Ishikawa (cell line): ENCODE results near the gene SYNPR.

Experiments used
- CEBPB ChIP-seq: IDR thresholded peaks from 2 replicates; pipeline ENCODE4 v1.6.1; 2012
- CREB1 ChIP-seq: IDR thresholded peaks from 2 replicates; pipeline ENCODE4 v1.6.1; 2012; ENCODE audit warnings: low read depth
- EGR1 ChIP-seq: IDR thresholded peaks from 2 replicates; pipeline ENCODE4 v1.6.1; 2012
- EP300 ChIP-seq: IDR thresholded peaks from 2 replicates; pipeline ENCODE4 v1.6.1; 2012; ENCODE audit warnings: borderline replicate concordance
- FOXM1 ChIP-seq: IDR thresholded peaks from 2 replicates; pipeline ENCODE4 v1.6.1; 2012; ENCODE audit warnings: low read depth, borderline replicate concordance
- NFIC ChIP-seq: IDR thresholded peaks from 2 replicates; pipeline ENCODE4 v1.6.1; 2012
- RAD21 ChIP-seq: IDR thresholded peaks from 2 replicates; pipeline ENCODE4 v1.6.1; 2012; ENCODE audit warnings: low read depth
- TAF1 ChIP-seq: IDR thresholded peaks from 2 replicates; pipeline ENCODE4 v1.6.1; 2012; ENCODE audit warnings: low read depth, mild to moderate bottlenecking
- TCF12 ChIP-seq: IDR thresholded peaks from 2 replicates; pipeline ENCODE4 v1.6.1; 2012; ENCODE audit warnings: low read depth
- TEAD4 ChIP-seq: IDR thresholded peaks from 2 replicates; pipeline ENCODE4 v1.6.1; 2012
- YY1 ChIP-seq: IDR thresholded peaks from 2 replicates; pipeline ENCODE4 v1.6.1; 2012; ENCODE audit warnings: low read depth
- ZBTB7A ChIP-seq: IDR thresholded peaks from 2 replicates; pipeline ENCODE4 v1.6.1; 2012; ENCODE audit warnings: low read depth
- TF ChIP-seq, protein P1 (sequence below): IDR thresholded peaks from 2 replicates; pipeline ENCODE4 v1.6.1; 2012
- TF ChIP-seq, protein P2 (sequence below): IDR thresholded peaks from 2 replicates; pipeline ENCODE4 v1.6.1; 2012
- TF ChIP-seq, protein P3 (sequence below): IDR thresholded peaks from 2 replicates; pipeline ENCODE4 v1.6.1; 2012; ENCODE audit warnings: low read depth, mild to moderate bottlenecking

SYNPR gene

DNA sequence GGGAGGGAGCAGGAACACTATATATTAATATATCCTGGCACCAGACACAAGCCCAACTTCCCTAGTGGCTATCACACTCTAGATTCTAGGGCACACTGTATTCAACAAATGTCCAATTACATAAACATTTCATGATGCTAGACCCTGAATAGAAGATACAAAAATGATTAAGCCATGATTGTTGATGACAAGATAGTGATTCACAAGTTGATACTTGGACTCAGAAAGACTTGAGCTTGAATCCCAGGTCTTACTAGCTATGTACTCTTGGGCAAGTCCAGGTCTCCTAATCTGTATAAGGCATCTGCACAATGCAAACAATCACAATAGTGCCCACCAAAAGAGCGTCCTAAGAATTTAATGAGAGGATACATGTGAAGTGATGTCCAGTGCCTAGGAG is 364.4 kb downstream of the SYNPR start:
- TF ChIP-seq TCF12 (no peak), CEBPB (no peak), TAF1 (no peak), FOXM1 (no peak), ZBTB7A (no peak), TEAD4 (no peak)
- TF ChIP-seq, protein P1, sequence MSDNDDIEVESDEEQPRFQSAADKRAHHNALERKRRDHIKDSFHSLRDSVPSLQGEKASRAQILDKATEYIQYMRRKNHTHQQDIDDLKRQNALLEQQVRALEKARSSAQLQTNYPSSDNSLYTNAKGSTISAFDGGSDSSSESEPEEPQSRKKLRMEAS = no peak
- TF ChIP-seq, protein P2, sequence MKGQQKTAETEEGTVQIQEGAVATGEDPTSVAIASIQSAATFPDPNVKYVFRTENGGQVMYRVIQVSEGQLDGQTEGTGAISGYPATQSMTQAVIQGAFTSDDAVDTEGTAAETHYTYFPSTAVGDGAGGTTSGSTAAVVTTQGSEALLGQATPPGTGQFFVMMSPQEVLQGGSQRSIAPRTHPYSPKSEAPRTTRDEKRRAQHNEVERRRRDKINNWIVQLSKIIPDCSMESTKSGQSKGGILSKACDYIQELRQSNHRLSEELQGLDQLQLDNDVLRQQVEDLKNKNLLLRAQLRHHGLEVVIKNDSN = no peak

DNA sequence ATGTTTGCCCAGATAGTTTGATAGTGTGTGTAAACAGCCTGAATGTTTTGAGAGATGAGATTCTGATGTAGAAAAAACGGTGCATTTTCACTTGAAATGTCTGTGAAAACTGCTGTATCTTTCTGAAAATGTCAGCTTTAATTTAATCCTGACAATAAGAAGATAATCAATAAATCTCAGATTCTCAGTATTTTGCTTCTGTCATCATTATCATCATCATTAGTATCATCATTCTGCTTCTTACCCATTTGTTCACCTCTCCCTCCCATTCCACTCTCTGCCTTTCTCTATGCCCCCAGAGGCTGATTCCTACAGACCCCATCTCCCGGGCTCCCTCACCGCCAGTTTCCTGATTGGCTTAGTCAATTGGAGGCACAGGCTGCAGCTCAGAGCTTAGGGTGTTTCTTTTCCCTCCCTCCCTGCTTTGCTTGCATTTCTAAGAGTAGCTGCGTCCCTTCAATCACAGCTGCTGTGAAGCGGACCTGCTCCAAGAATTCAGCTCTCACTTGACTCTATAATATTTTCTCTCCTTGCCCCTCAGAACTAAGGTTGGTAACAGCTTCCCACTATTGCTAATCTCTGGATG is 366.2 kb downstream of the SYNPR start:
- no peak for TF ChIP-seq NFIC
- TF ChIP-seq, protein P2 = no peak
- no peak for TF ChIP-seq FOXM1
- TF ChIP-seq, protein P3, sequence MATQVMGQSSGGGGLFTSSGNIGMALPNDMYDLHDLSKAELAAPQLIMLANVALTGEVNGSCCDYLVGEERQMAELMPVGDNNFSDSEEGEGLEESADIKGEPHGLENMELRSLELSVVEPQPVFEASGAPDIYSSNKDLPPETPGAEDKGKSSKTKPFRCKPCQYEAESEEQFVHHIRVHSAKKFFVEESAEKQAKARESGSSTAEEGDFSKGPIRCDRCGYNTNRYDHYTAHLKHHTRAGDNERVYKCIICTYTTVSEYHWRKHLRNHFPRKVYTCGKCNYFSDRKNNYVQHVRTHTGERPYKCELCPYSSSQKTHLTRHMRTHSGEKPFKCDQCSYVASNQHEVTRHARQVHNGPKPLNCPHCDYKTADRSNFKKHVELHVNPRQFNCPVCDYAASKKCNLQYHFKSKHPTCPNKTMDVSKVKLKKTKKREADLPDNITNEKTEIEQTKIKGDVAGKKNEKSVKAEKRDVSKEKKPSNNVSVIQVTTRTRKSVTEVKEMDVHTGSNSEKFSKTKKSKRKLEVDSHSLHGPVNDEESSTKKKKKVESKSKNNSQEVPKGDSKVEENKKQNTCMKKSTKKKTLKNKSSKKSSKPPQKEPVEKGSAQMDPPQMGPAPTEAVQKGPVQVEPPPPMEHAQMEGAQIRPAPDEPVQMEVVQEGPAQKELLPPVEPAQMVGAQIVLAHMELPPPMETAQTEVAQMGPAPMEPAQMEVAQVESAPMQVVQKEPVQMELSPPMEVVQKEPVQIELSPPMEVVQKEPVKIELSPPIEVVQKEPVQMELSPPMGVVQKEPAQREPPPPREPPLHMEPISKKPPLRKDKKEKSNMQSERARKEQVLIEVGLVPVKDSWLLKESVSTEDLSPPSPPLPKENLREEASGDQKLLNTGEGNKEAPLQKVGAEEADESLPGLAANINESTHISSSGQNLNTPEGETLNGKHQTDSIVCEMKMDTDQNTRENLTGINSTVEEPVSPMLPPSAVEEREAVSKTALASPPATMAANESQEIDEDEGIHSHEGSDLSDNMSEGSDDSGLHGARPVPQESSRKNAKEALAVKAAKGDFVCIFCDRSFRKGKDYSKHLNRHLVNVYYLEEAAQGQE = no peak
- no peak for TF ChIP-seq TEAD4
- no peak for TF ChIP-seq EP300
- TF ChIP-seq, protein P1 = no peak
- TF ChIP-seq EGR1 = no peak

GRCh38 chr3:63652066-63652725 is 374.1 kb downstream of the SYNPR start, which contains the start of gene SNTN:
Gene SNTN, plus strand, starts transcription at chr3:63652675. Its CDS starts 13 bp downstream, at chr3:63652688.
- TF ChIP-seq ZBTB7A (no peak), YY1 (no peak), FOXM1 (no peak), TEAD4 (no peak), TCF12 (no peak), CEBPB (no peak), EP300 (no peak), TAF1 (no peak), CREB1 (no peak), RAD21 (no peak), EGR1 (no peak), NFIC (no peak)
- TF ChIP-seq, protein P3 = no peak
- TF ChIP-seq, protein P2 = no peak
- TF ChIP-seq, protein P1 = no peak

DNA sequence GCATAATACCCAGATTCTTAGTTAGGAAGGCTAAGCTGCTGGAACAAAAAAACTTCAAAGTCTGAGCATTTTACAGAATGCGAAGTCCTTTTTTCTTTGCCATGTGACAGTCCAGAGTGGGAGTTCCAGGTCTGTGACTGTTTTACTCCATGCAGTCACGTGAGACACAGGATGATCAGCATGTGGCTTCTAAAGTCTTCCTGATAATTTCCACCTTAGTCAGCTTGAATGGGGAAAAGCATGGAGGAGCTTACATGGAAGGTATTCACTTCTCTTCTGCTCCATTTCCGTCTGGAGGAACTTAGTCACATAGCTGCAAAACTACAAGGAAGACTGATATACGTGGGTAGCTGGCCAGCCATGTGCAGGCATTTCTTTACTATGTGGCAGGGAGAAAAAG is 376.1 kb downstream of the SYNPR start:
- TF ChIP-seq CEBPB (no peak), TCF12 (no peak), FOXM1 (no peak), CREB1 (no peak), TAF1 (no peak), TEAD4 (no peak), YY1 (no peak), ZBTB7A (no peak), NFIC (no peak), RAD21 (no peak), EGR1 (no peak), EP300 (no peak)
- TF ChIP-seq, protein P3 = no peak
- TF ChIP-seq, protein P2 = no peak
- TF ChIP-seq, protein P1 = no peak
